Natural killer cell treated with Interleukin-12 subunit alpha and Interleukin-12 subunit beta and Interleukin-15 and Interleukin-18, amount 100 ng/mL, for 72 hours (primary cell): ENCODE data around the gene PRDM16. TPM values are rescaled to one million over a fixed set of nuclear protein-coding genes. Genes with fewer than 3 reads are reported as not detected.

ENCODE experiments used
- ATAC-seq, 2 donors: fragments of 150-1000 bp; cut with Tn5 transposase in 1 of 2; sonication (Bioruptor Pico), chemical (Tn5 transposase) in 1 of 2; 2 replicates each; pipeline ENCODE4 v1.10.0; 2021
- DNase-seq: peaks from one replicate; pipeline ENCODE4 v3.0.0; 2022; ENCODE audit warnings: low spot score
- H3K27ac Mint-ChIP-seq, 2 donors: 1 replicate in 1 of 2; 2 replicates in 1 of 2; pipeline ENCODE4 v1.8.0; 2022; ENCODE audit warnings: mixed read lengths in 2 of 2, mild to moderate bottlenecking in 1 of 2, moderate library complexity in 1 of 2
- H3K27me3 Mint-ChIP-seq, 2 donors: 1 replicate in 1 of 2; 2 replicates in 1 of 2; pipeline ENCODE4 v1.8.0; 2022; ENCODE audit warnings: mixed read lengths in 2 of 2
- H3K36me3 Mint-ChIP-seq: one replicate; pipeline ENCODE4 v1.8.0; 2022; ENCODE audit warnings: mixed read lengths
- H3K4me1 Mint-ChIP-seq, 2 donors: 1 replicate in 1 of 2; 2 replicates in 1 of 2; pipeline ENCODE4 v1.8.0; 2022; ENCODE audit warnings: low read depth in 2 of 2, mixed read lengths in 2 of 2, mild to moderate bottlenecking in 1 of 2
- H3K4me3 Mint-ChIP-seq: one replicate; pipeline ENCODE4 v1.8.0; 2022; ENCODE audit warnings: mixed read lengths
- H3K9me3 Mint-ChIP-seq: 2 replicates; pipeline ENCODE4 v1.8.0; 2022; ENCODE audit warnings: mixed read lengths
- total RNA-seq, 2 donors: library from RNA; stranded (reverse); gene quantifications; one replicate each; pipeline ENCODE4 v1.2.3, GENCODE V29; 2022

The PRDM16 gene
- total RNA-seq, 2 donors from 2014 or later, result not detected

DNA sequence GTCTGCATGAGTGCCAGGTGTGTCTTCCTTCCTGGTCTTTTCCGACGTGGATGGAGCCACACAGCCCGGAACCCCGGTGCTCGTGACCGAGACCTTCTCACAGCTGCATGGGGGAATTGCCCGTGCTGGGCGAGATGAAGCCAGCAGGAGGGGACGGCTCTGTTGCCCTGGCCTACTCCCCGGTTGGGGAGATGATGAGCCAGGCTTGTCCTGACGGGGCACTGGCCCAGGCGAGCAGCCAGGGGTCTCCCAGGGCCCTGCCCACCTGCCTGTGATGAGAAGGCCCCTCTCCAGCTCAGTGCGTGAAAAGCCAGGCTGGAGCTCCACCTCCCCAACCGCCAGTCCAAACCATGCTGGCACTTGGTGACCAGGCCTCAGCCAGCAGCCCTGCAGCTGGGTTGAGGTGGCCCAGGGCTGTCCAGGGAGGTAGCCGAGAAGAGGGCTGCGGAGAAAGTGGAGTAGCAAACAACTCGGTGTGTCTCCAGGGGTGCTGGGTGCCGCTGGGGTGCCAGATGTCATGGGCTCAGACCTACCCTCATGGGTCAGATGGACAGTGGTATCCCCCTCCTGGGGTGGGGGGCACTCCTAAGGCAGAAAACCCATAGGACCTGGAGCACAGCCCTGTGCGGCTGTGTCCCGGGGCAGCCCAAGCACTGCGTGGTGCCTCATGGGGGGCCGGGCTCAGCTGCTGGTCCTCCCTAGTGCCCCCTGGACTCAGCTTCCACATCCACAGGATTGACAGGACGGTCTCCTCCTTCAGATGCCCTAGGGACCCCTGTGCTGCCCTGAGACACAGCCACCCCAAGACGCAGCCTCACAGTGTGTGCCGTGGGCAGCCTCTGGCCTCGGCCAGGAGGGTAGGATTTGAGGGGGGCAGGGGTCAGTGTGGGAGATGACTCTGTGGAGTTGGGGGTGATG is 26.1 kb downstream of the PRDM16 start:
- no peak for DNase-seq
- no peak overlapping the region for H3K4me3 Mint-ChIP-seq
- ATAC-seq, result no peak
- no peaks in the 10 kb centered on the region for H3K4me1 Mint-ChIP-seq
- H3K27ac Mint-ChIP-seq, result no peak overlapping the region
- H3K27me3 Mint-ChIP-seq, result peaks cover 0 to 5% of the 10 kb centered on the region in 2 donors
- no peaks in the 10 kb centered on the region for H3K9me3 Mint-ChIP-seq
- no peaks in the 10 kb centered on the region for H3K36me3 Mint-ChIP-seq

GRCh38 chr1:3096345-3096744 is 27.3 kb downstream of the PRDM16 start:
- DNase-seq (no peak), ATAC-seq (no peak)
- Mint-ChIP-seq H3K36me3 (no peaks in the 10 kb centered on the region), H3K9me3 (no peaks in the 10 kb centered on the region), H3K27ac (no peak overlapping the region), H3K4me1 (no peaks in the 10 kb centered on the region), H3K27me3 (peaks cover 0 to 5% of the 10 kb centered on the region in 2 donors), H3K4me3 (no peak overlapping the region)

GRCh38 chr1:3097231-3097630 is 28.2 kb downstream of the PRDM16 start:
- H3K36me3 Mint-ChIP-seq, result no peaks in the 10 kb centered on the region
- no peaks in the 10 kb centered on the region for H3K4me1 Mint-ChIP-seq
- no peaks in the 10 kb centered on the region for H3K9me3 Mint-ChIP-seq
- ATAC-seq, result no peak
- DNase-seq, result no peak
- peaks cover 0 to 5% of the 10 kb centered on the region in 2 donors for H3K27me3 Mint-ChIP-seq
- H3K27ac Mint-ChIP-seq, result no peak overlapping the region
- no peak overlapping the region for H3K4me3 Mint-ChIP-seq

DNA sequence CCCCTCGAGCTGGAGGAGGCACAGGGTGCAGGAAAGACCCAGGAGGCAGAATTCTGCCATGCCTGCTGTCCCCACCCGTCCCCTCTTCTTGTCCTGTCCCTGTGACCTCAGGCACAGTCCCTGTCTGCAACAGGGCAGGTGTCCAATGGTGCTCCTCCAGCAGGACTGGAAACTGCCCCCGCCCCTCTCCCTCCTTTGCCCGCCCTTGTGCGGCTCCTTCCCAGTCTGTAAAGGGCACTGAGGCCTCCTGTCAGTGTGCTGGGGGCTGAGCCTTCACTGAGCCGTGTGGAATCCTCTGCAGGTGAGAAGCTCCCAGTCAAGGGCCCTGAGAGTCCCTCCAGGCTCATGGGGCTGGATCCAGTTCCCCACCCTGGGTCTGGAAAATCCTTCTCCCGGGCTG is 28.9 kb downstream of the PRDM16 start:
- H3K27me3 Mint-ChIP-seq, result peaks cover 0 to 5% of the 10 kb centered on the region in 2 donors
- no peaks in the 10 kb centered on the region for H3K4me1 Mint-ChIP-seq
- no peaks in the 10 kb centered on the region for H3K36me3 Mint-ChIP-seq
- H3K27ac Mint-ChIP-seq, result no peak overlapping the region
- DNase-seq, result no peak
- ATAC-seq, result no peak
- no peak overlapping the region for H3K4me3 Mint-ChIP-seq
- no peaks in the 10 kb centered on the region for H3K9me3 Mint-ChIP-seq

DNA sequence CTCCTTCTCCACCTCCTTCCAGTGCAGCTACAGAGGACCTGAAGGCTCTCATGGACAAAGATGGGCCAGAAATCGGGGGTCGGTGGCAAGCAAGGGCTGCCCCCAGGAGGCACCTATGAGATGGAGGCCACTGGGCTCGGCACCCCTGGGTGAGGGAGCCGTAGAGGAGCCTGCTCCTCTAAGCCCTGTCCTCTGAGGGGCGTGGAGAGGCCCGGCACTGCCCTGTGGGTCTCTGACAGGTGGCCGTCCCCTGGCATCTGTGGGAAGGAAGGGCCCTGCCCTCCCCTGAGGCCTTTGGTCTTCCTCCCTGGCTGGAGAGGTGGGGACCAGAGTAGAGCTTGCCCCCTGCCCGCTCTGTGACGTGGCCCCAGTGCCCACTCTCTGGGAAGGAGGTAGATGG is 30.9 kb downstream of the PRDM16 start:
- Mint-ChIP-seq H3K4me1 (no peaks in the 10 kb centered on the region), H3K27me3 (peaks cover 0 to 3% of the 10 kb centered on the region in 2 donors), H3K27ac (no peak overlapping the region), H3K4me3 (no peak overlapping the region), H3K9me3 (no peaks in the 10 kb centered on the region), H3K36me3 (no peaks in the 10 kb centered on the region)
- DNase-seq, result no peak
- no peak for ATAC-seq

DNA sequence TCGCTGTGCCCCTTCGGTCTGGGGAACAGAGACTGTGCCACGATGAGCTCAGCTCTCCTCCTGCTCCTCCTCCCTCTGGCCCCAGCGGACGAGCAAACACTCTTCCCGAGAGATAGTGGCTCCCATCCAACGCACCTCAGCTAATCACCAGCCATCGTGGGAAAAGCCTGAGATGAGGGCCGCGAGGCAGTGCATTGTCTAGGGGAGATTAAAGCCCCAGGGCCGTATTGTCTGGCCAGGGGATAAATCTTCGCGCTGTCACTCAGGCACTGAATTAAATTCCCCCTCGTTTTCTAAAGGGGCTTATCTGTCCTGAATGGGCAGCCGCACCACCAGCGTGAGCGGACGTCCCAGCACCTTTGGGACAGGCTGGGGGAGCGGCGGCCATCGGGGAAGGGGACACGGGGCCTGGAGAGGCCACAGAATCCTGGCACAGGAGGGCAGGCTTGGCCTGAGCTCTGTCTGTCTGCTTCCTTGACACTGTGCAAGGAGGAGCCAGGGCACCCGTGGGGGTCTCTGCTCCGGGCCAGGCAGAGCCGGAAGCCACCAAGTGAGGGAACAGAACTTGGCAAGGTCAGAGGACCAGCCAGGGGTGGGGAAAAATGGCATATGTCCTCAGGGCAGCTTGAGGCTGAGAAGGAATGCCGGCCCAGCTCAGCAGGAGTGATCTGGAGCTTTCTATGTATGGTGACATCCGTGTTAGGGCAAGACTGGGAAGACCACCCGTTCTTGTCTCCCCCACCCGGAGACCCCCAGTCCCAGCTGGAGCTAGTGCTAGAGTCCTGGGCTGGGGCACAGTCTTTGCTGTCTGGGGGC is 32.3 kb downstream of the PRDM16 start:
- H3K27me3 Mint-ChIP-seq, result no peaks in the 10 kb centered on the region
- no peak overlapping the region for H3K27ac Mint-ChIP-seq
- no peaks in the 10 kb centered on the region for H3K36me3 Mint-ChIP-seq
- no peaks in the 10 kb centered on the region for H3K4me1 Mint-ChIP-seq
- no peak for DNase-seq
- no peaks in the 10 kb centered on the region for H3K9me3 Mint-ChIP-seq
- ATAC-seq, result no peak
- no peak overlapping the region for H3K4me3 Mint-ChIP-seq

- H3K4me3 Mint-ChIP-seq, result no peak overlapping the region
- H3K36me3 Mint-ChIP-seq, result no peaks in the 10 kb centered on the region
- ATAC-seq (no peak), DNase-seq (no peak)
- no peaks in the 10 kb centered on the region for H3K4me1 Mint-ChIP-seq
- H3K27ac Mint-ChIP-seq, result no peak overlapping the region
- no peaks in the 10 kb centered on the region for H3K9me3 Mint-ChIP-seq
- no peaks in the 10 kb centered on the region for H3K27me3 Mint-ChIP-seq
These were observed 33.6 kb downstream of the PRDM16 start for GRCh38 chr1:3102641-3103040.

GRCh38 chr1:3103967-3104677 is 35.1 kb downstream of the PRDM16 start:
- DNase-seq (no peak), ATAC-seq (no peak)
- Mint-ChIP-seq H3K4me1 (no peaks in the 10 kb centered on the region), H3K36me3 (no peaks in the 10 kb centered on the region), H3K27me3 (no peaks in the 10 kb centered on the region), H3K4me3 (no peak overlapping the region), H3K9me3 (no peaks in the 10 kb centered on the region), H3K27ac (no peak overlapping the region)

DNA sequence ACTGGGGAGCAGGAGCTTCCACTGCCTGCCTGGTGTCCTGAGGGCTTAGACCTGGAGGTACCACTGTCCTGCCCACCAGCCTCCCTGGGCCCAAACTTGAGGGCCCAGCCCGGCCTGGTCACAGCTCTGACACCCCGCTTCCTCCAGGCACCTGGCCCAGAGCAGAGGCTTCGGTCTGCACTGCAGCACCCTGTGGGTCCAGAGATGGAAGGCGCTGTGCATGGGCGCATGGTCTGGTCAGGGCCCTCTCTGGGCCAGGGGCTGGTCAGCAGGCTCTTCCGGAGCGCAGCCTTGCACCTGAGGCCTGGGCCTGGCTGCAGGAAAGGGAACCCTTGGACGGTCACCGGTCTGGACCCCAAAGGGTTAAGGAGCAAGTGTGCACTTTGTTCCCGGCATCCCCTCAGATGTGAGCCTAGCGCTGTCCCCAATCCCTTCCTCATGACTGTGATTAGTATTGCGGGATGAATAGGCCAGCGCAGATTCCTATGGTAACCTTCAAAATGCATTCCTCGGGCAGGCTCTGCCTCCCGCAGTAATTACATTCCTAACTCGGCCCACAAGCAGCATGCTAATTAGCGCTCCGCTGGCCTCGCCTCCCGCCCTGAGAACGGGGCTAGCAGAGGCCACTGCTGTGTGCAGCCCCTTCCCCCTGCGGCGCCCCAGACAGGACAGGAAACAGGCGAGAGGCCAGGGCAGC is 36.3 kb downstream of the PRDM16 start:
- Mint-ChIP-seq H3K36me3 (no peaks in the 10 kb centered on the region), H3K4me3 (no peak overlapping the region), H3K27ac (no peak overlapping the region), H3K27me3 (no peaks in the 10 kb centered on the region), H3K4me1 (no peaks in the 10 kb centered on the region), H3K9me3 (no peaks in the 10 kb centered on the region)
- DNase-seq (no peak), ATAC-seq (no peak)

DNA sequence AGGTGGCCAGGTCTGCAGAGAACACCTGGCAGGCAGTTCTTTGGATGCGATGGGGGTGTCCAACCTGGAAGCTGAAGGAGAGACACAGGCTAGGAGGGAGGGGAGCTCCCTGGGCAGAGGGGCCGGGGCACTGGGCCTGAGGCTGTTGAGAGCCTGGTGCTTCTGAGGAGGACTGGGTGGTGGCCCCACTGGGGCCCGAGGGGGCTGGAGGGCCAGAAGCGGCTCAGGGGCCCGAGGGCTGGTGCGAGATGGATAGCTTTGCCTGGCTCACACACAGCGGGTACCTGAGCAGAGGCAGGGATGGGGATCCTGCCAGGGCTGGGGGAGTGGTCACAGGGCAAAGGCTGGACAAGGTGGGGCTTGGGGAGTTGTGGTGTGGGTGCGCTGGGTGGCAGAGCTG is 37.2 kb downstream of the PRDM16 start:
- DNase-seq (no peak), ATAC-seq (no peak)
- Mint-ChIP-seq H3K27me3 (no peaks in the 10 kb centered on the region), H3K9me3 (no peaks in the 10 kb centered on the region), H3K36me3 (no peaks in the 10 kb centered on the region), H3K4me1 (no peaks in the 10 kb centered on the region), H3K4me3 (no peak overlapping the region), H3K27ac (no peak overlapping the region)

DNA sequence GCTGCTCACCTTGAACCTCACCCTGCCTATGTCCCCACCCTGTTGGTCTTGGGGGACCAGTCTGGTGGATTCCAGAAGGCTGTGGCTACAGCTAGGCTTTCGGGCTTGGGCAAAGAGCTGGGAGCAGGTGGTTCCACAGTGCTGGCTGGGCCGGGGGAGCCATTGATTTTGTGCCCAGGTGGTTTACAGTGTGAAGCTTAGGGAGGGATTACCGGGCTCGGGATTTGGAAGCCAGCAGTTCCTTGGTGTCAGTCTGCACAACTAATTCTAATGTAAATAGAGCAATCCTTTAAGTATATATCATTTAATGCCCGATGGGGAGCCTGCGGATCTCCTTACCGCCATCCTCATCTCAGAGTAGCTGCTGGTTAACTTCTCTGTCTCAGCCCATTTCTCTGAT is 38.2 kb downstream of the PRDM16 start:
- Mint-ChIP-seq H3K27ac (no peak overlapping the region), H3K9me3 (no peaks in the 10 kb centered on the region), H3K4me1 (no peaks in the 10 kb centered on the region), H3K27me3 (no peaks in the 10 kb centered on the region), H3K36me3 (no peaks in the 10 kb centered on the region), H3K4me3 (no peak overlapping the region)
- DNase-seq (no peak), ATAC-seq (no peak)

- Mint-ChIP-seq H3K4me3 (no peak overlapping the region), H3K36me3 (no peaks in the 10 kb centered on the region), H3K27ac (no peak overlapping the region), H3K27me3 (no peaks in the 10 kb centered on the region), H3K4me1 (no peaks in the 10 kb centered on the region), H3K9me3 (no peaks in the 10 kb centered on the region)
- ATAC-seq, result no peak
- no peak for DNase-seq
These were observed 40.4 kb downstream of the PRDM16 start for GRCh38 chr1:3109355-3109754.

- no peak overlapping the region for H3K4me3 Mint-ChIP-seq
- H3K9me3 Mint-ChIP-seq, result no peaks in the 10 kb centered on the region
- H3K27me3 Mint-ChIP-seq, result no peaks in the 10 kb centered on the region
- no peak for DNase-seq
- H3K36me3 Mint-ChIP-seq, result no peaks in the 10 kb centered on the region
- H3K27ac Mint-ChIP-seq, result no peak overlapping the region
- no peak for ATAC-seq
- H3K4me1 Mint-ChIP-seq, result no peaks in the 10 kb centered on the region
These were observed 42.5 kb downstream of the PRDM16 start for GRCh38 chr1:3111348-3112021.
